Stimulated activated effector memory CD8-positive, alpha-beta T cell treated with anti-CD3 and anti-CD28 coated beads, Interleukin-12 subunit alpha, Interleukin-12 subunit beta, amount 100 ng/mL, for 72 hours (primary cell): ENCODE results near the gene ZNF813.
"Not testable (repeated sequence)": the region's sequence is repeated elsewhere in the genome, so short reads cannot be mapped to it uniquely, and the experiment has no call there.

Experiments used
- ATAC-seq: fragments of 150-1000 bp; cut with Tn5 transposase; 2 replicates; pipeline ENCODE4 v1.10.0; 2021
- DNase-seq, 2 donors: peaks; one replicate each; pipeline ENCODE4 v3.0.0; 2021 to 2022; ENCODE audit warnings: low spot score in 2 of 2
- H3K27ac Mint-ChIP-seq: one replicate; pipeline ENCODE4 v1.8.0; 2022; ENCODE audit warnings: mild to moderate bottlenecking, mixed read lengths
- H3K36me3 Mint-ChIP-seq: one replicate; pipeline ENCODE4 v1.8.0; 2022; ENCODE audit warnings: mild to moderate bottlenecking, mixed read lengths
- H3K4me1 Mint-ChIP-seq: one replicate; pipeline ENCODE4 v1.8.0; 2022; ENCODE audit warnings: mixed read lengths
- H3K4me3 Mint-ChIP-seq: one replicate; pipeline ENCODE4 v1.8.0; 2022; ENCODE audit warnings: mild to moderate bottlenecking, mixed read lengths
- H3K9me3 Mint-ChIP-seq: one replicate; pipeline ENCODE4 v1.8.0; 2022; ENCODE audit warnings: mixed read lengths

The ZNF813 gene

DNA sequence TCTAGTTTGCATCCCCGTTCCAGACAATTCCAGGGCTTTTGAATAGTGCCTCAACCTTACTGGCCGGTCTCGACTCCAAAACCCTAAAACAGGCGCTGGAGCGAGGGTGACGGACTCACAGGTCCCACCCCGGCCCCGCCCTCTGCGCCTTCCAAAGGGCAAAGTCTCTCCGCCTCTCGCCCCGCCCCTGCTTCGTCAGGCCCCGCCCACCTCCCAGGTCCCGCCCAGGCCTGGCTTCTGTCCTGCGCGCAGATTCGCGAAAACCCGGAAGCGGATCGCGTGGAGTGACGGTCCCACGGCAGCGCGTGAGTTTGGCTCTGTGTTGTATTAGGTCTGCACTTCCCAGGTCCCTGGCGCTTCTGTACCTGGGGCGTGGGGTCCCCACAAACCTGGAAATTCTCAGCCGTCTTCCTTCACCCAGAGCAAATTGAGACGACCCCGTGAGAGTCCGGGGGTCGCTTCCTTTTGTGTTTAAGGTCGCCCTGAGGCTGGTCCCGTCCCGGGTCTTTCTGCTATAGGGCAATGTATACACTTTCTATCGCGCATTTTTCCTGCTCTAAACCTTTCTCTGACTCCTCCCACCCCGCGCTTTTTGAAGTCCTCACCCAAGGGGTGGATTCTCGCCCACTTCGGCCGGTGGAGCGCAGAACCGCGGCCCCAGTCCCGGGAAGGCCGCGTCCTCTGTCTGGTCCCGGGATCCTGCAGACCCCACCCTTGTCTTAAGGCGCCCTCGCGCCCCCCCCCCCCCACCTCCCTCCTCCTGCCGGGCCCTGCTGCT lies at the start of gene ZNF813:
TSS of gene ZNF813 (plus strand) at position 249 of the 778 bp plus-strand sequence. CDS start 16,090 bp downstream, outside the sequence.
- peaks cover 8% of the 10 kb centered on the region for H3K4me1 Mint-ChIP-seq
- DNase-seq (peak; percentile 84 to 94), ATAC-seq (peak; percentile 98)
- peak within 1 kb of the TSS; percentile 65 for H3K27ac Mint-ChIP-seq
- H3K4me3 Mint-ChIP-seq, result peak within 1 kb of the TSS; percentile 78
- H3K36me3 Mint-ChIP-seq, result peaks cover 6% of the 10 kb centered on the region
- H3K9me3 Mint-ChIP-seq, result peaks cover 17% of the 10 kb centered on the region

DNA sequence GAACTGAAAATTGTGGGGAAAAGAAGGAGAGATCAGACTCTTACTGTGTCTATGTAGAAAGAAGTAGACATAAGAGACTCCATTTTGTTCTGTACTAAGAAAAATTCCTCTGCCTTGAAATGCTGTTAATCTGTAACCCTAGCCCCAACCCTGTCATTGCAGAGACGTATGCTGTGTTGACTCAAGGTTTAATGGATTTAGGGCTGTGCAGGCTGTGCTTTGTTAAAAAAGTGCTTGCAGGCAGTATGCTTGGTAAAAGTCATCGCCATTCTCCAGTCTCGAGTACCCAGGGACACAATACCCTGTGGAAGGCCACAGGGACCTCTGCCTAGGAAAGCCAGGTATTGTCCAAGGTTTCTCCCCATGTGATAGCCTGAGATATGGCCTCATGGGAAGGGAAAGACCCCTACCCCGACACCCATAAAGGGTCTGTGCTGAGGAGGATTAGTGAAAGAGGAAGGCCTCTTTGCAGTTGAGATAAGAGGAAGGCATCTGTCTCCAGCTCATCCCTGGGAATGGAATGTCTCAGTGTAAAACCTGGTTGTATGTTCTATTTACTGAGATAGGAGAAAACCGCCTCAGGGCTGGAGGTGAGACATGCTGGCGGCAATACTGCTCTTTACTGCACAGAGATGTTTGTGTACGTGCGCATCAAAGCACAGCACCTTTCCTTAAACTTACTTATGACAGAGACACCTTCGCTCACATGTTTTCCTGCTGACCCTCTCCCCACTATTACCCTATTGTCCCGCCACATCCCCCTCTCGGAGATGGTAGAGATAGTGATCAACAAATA lies 46.8 kb upstream of the ZNF813 start:
- not testable (repeated sequence) for H3K36me3 Mint-ChIP-seq, DNase-seq, H3K4me3 Mint-ChIP-seq, H3K4me1 Mint-ChIP-seq, H3K27ac Mint-ChIP-seq, ATAC-seq
- peaks cover 12% of the 10 kb centered on the region for H3K9me3 Mint-ChIP-seq

DNA sequence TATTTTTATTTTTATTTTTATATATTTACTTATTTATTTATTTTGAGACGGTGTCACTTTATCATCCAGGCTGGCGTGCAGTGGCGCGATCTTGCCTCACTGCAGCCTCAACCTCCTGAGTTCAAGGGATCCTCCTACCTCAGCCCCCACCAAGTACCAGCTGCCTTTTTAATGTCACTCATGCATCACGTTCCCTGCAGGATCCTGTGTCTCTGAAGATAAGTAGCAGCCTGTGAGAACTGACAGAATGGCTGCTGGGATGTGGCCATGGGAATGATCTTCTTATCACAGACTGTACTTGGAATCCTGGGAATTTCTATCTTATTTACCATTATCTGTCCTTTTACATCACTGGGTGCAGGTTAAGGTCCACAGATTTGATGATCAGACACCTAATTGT lies 45.0 kb upstream of the ZNF813 start:
- Mint-ChIP-seq H3K4me3 (no peak overlapping the region), H3K36me3 (no peaks in the 10 kb centered on the region), H3K27ac (no peak overlapping the region), H3K9me3 (peaks cover 5% of the 10 kb centered on the region), H3K4me1 (no peaks in the 10 kb centered on the region)
- ATAC-seq (no peak), DNase-seq (no peak)

DNA sequence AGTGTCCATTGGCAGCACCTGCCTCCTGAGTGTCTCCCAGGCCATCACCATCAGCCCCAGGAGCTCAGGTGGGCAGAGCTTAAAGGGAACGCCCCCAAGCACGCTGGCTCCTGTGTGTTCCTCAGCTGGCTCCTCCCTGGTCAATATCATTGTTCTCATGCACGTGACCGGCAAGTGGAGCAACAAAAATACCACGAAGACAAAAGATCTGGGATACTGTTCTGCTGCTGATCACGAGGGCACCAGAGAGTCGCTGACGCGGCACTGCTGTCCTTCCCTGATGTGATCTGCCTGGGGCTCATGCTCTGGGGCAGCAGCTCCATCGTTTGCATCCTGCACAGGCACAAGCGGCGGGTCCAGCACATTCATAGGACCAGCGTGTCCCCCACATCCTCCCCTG lies 44.5 kb upstream of the ZNF813 start:
- H3K27ac Mint-ChIP-seq, H3K36me3 Mint-ChIP-seq, DNase-seq, H3K4me1 Mint-ChIP-seq, H3K9me3 Mint-ChIP-seq, H3K4me3 Mint-ChIP-seq, ATAC-seq: not testable (repeated sequence)

DNA sequence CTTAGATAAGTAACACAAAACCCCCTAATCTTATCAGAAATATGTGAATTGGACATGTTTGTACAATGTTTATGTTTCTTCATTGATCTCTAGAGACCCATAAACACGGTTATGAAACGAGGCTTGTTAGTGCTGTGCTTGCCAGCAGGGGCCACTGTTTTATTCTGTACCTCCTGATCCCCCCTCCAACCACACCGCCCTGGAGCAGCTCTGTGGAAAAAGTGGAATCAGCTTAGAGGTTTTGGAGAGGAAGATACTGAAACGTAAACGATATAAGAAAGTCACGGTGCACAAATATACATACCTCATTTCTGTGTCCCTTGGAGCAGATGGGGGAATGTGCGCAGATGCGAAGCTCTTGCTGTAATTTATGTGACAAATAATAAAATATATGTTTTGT lies 43.9 kb upstream of the ZNF813 start:
- not testable (repeated sequence) for H3K9me3 Mint-ChIP-seq, H3K27ac Mint-ChIP-seq, ATAC-seq, H3K4me1 Mint-ChIP-seq, H3K4me3 Mint-ChIP-seq, DNase-seq, H3K36me3 Mint-ChIP-seq

DNA sequence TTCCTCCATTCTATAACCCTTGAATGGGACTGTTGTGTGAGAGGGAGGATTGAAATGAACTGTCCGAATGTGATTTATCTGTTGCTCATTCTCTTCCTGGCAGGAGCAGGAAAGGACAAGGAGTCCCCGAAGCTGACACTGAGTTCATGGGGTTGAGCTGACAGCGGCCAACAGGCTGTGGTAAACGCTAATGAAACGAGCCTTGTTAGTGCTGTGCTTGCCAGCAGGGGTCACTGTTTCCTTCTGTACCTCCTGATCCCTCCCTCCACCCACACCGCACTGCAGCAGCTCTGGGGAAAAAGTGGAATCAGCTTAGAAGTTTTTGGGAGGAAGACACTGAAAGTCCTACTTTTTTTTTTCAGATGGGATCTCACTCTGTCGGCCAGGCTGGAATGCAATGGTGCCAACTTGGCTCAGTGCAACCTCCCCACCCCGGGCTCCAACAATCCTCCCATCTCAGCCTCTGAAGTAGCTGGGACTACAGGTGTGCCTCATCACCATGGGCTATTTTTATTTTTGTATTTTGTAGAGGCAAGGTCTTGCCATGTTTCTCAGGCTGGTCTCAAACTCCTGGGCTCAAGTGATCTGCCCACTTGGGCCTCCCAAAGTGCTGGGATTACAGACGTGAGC lies 42.5 kb upstream of the ZNF813 start:
- H3K36me3 Mint-ChIP-seq, result no peaks in the 10 kb centered on the region
- no peaks in the 10 kb centered on the region for H3K4me1 Mint-ChIP-seq
- no peaks in the 10 kb centered on the region for H3K9me3 Mint-ChIP-seq
- ATAC-seq, result peak; percentile 84
- peak; percentile 29 to 75 for DNase-seq
- H3K27ac Mint-ChIP-seq, result no peak overlapping the region
- no peak overlapping the region for H3K4me3 Mint-ChIP-seq

DNA sequence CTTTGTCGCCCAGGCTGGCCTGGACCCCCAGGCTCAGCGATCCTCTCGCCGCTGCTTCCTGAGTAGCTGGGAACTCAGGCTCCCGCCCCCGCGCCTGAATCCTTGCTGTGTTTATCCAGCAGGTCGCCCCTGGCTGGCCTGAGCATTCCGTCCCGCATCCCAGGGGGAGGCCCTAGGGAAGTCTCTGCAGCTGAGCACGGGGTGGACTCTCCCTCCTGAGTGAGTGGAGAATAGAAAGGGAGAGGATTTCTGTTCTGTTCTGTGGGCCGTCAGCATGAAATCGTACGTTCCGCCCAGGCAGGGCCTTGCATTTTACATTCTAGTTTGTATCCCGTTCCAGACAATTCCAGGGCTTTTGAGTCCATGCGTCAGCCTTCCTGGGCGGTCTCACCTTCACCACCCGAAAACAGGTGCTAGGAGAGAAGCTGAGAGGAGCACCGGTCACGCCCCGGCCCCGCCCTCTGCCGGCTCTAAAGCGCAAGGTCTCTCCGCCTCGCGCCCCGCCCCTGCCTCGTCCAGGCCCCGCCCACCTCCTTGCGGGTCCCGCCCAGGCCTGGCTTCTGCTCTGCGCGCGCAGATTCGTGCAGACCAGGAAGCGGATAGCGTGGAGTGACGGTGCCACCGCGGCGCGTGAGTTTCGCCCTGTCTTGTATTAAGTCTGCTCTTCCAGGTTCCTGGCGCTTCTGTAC lies 36.0 kb upstream of the ZNF813 start, which contains the start of gene ZNF761:
TSS of gene ZNF761 (plus strand) at position 586 of the 689 bp plus-strand sequence. CDS start 15,285 bp downstream, outside the sequence.
- peaks cover 21% of the 10 kb centered on the region for H3K4me1 Mint-ChIP-seq

DNA sequence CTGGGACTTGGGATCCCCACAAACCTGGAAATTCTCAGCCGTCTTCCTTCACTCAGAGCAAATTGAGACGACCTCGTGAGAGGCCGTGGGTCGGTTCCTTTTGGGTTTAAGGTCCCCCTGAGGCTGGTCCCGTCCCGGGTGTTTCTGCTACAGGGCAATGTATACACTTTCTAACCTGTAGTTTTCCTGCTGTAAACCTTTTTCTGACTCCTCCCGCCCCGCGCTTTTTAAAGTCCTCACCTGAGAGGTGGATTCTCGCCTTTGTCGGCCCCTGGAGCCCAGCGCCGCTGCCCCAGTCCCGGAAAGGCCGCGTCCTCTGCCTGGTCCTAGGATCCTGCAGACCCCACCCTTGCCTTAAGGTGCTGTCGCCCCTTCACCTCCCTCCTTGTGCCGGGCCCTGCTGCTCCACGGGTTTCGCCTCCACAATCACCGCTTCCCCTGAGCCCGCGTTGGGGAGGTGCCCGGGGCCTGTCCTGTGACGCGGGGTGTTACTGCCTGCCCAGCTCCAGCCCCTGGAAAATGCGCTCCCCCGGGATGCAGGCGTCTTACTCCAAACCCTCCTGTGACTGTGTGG lies 35.4 kb upstream of the ZNF813 start:
- peak; percentile 38 for ATAC-seq
- peak overlapping the region; percentile 95 for H3K27ac Mint-ChIP-seq
- DNase-seq, result peak in 1 of 2 donors; percentile 7
- peak overlapping the region; percentile 95 for H3K4me3 Mint-ChIP-seq
- H3K4me1 Mint-ChIP-seq, result peaks cover 21% of the 10 kb centered on the region
- peaks cover 3% of the 10 kb centered on the region for H3K9me3 Mint-ChIP-seq
- peaks cover 59% of the 10 kb centered on the region for H3K36me3 Mint-ChIP-seq

More for the DNA sequence above, 36.0 kb upstream of the ZNF813 start, which contains the start of gene ZNF761:
- Mint-ChIP-seq H3K4me3 (peak within 1 kb of the TSS; percentile 95), H3K27ac (peak within 1 kb of the TSS; percentile 95), H3K9me3 (peaks cover 3% of the 10 kb centered on the region), H3K36me3 (peaks cover 52% of the 10 kb centered on the region)
- DNase-seq, result peak; percentile 98
- peak; percentile 98 for ATAC-seq

DNA sequence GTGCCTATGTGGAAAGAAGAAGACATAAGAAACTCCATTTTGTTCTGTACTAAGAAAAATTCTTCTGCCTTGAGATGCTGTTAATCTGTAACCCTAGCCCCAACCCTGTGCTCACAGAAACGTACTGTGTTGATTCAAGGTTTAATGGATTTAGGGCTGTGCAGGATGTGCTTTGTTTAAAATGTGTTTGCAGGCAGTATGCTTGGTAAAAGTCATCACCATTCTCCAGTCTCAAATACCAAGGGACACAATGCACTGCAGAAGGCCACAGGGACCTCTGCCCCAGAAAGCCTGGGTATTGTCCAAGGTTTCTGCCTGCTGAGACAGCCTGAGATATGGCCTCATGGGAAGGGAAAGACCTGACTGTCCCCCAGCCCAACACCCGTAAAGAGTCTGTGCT lies 23.7 kb upstream of the ZNF813 start:
- Mint-ChIP-seq H3K36me3 (peaks cover 89% of the 10 kb centered on the region), H3K9me3 (peaks cover 25% of the 10 kb centered on the region)
- H3K4me3 Mint-ChIP-seq, H3K27ac Mint-ChIP-seq, DNase-seq, H3K4me1 Mint-ChIP-seq, ATAC-seq: not testable (repeated sequence)

DNA sequence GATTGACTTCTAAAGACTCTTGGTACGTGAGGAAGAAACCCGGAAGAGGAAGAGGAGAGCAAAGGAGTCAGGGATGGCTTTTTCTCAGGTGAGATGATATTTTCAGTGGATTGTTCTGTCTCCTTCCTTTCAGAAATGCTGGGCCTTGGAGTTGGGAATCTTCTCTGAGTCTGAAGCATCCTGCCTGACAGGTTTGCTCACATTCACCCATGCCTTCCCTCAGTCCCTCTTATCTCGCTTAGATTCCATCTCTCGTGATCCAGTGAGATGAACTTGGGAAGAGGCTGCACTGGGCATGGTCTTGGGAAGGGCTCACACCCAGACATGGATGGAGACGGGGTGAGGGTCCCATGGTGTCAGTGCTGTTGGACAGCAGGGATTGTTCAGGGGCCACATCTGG lies 20.3 kb upstream of the ZNF813 start:
- not testable (repeated sequence) for H3K27ac Mint-ChIP-seq, DNase-seq, ATAC-seq, H3K4me1 Mint-ChIP-seq, H3K4me3 Mint-ChIP-seq
- H3K36me3 Mint-ChIP-seq, result peaks cover 89% of the 10 kb centered on the region
- peaks cover 28% of the 10 kb centered on the region for H3K9me3 Mint-ChIP-seq

DNA sequence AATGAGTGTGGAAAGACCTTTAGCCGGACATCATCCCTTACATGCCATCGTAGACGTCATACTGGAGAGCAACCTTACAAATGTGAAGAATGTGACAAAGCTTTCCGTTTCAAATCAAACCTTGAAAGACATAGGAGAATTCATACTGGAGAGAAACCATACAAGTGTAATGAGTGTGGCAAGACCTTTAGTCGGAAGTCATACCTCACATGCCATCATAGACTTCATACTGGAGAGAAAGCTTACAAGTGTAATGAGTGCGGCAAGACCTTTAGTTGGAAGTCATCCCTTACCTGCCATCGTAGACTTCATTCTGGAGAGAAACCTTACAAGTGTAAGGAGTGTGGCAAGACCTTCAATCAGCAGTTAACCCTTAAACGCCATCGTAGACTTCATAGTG lies 11.7 kb upstream of the ZNF813 start:
- no peak overlapping the region for H3K27ac Mint-ChIP-seq

DNA sequence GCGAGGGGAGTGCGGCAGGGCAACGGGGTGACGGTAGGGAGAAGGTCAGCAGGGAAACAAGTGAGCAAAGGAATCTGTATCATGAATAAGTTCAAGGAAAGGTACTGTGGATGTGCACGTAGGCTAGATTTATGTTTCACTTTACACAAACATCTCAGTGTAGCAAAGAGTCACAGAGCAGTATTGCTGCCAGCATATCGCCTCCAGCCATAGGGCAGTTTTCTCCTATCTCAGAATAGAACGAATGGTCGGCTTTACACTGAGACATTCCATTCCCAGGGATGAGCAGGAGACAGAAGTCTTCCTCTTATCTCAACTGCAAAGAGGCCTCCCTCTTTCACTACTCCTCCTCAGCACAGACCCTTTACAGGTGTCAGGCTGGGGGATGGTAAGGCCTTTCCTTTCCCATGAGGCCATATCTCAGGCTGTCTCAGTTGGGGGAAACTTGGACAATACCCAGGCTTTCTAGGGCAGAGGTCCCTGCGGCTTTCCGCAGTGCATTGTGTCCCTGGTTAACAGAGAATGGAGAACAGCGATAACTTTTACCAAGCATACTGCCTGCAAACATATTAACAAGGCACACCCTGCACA lies 7.3 kb upstream of the ZNF813 start:
- not testable (repeated sequence) for H3K4me3 Mint-ChIP-seq, H3K27ac Mint-ChIP-seq, ATAC-seq, H3K4me1 Mint-ChIP-seq, H3K36me3 Mint-ChIP-seq, DNase-seq
- H3K9me3 Mint-ChIP-seq, result peaks cover 46% of the 10 kb centered on the region

More for the DNA sequence above, 11.7 kb upstream of the ZNF813 start:
- H3K4me1 Mint-ChIP-seq, result no peaks in the 10 kb centered on the region
- H3K4me3 Mint-ChIP-seq, result no peak overlapping the region
- no peak for DNase-seq
- peaks cover 49% of the 10 kb centered on the region for H3K36me3 Mint-ChIP-seq
- H3K9me3 Mint-ChIP-seq, result peaks cover 34% of the 10 kb centered on the region
- ATAC-seq, result no peak

DNA sequence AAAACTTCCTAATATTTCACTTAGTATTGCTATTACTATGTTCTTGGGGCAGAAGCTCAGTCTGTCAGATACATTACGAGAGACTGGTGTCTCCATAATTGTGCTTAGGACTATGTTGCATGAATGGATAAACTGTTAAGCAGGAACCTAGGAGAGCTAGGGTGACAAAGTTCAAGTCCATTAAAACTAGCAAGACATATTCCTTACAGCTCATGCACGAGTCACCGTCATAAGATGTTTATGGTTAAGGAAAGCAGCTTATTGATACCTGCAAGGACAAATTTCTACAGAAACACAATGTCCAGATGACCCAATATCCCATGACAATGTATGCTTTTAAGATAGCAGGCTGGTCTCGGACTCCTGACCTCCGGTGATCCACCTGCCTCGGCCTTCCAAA lies 5.7 kb upstream of the ZNF813 start:
- Mint-ChIP-seq H3K9me3 (peaks cover 33% of the 10 kb centered on the region), H3K4me3 (no peak overlapping the region), H3K36me3 (no peaks in the 10 kb centered on the region), H3K27ac (no peak overlapping the region), H3K4me1 (no peaks in the 10 kb centered on the region)
- DNase-seq (no peak), ATAC-seq (no peak)

DNA sequence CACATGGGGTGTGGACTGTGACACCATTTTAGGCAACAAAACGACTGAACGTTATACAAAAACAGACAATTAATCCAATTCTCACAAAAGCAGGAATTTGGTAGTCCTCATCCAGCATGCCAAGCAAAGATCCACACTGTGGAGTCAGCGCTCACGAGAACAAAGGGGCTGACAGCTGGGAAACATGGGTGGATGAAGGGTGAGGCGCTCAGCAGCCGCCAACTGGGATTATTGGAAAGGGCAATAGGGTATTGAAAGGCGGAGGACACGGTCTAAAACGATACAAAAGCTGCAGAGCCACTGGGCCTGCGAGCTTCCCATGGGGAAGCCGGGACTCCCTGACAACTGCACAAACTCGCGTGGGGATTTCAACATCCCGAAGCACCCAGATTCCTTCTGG lies 4.7 kb upstream of the ZNF813 start:
- Mint-ChIP-seq H3K36me3 (no peaks in the 10 kb centered on the region), H3K4me3 (no peak overlapping the region), H3K4me1 (no peaks in the 10 kb centered on the region), H3K27ac (no peak overlapping the region), H3K9me3 (peaks cover 29% of the 10 kb centered on the region)
- ATAC-seq (no peak), DNase-seq (no peak)
